CD4-positive, CD25-positive, alpha-beta regulatory T cell (primary cell): ENCODE data around the gene NME5. TPM values are rescaled to one million over a fixed set of nuclear protein-coding genes. Genes with fewer than 3 reads are reported as not detected.

Source experiments
- ATAC-seq, 2 donors: fragments of 150-1000 bp; cut with Tn5 transposase; one replicate each; pipeline ENCODE4 v1.10.0; 2021; ENCODE audit warnings: low read depth in 2 of 2, moderate number of reproducible peaks in 2 of 2, moderate library complexity in 1 of 2
- DNase-seq, 3 donors: peaks; one replicate each; pipeline versions ENCODE4 v3.0.0 to v3.0.0-alpha.2; 2012 to 2022; ENCODE audit warnings: mixed read lengths in 1 of 3
- H3K27ac ChIP-seq: one replicate; pipeline ENCODE4 v1.7.0; 2013; ENCODE audit warnings: mild to moderate bottlenecking, low read length; ENCODE audit not compliant: insufficient read depth, poor library complexity, severe bottlenecking
- H3K27me3 ChIP-seq: one replicate; pipeline ENCODE4 v1.7.0; 2013; ENCODE audit warnings: low read length; ENCODE audit not compliant: control insufficient read depth, insufficient read depth
- H3K36me3 ChIP-seq: one replicate; pipeline ENCODE4 v1.7.0; 2013; ENCODE audit warnings: mild to moderate bottlenecking, low read length, moderate library complexity; ENCODE audit not compliant: control insufficient read depth, insufficient read depth
- H3K4me1 ChIP-seq: 2 replicates; pipeline ENCODE4 v1.7.0; 2013; ENCODE audit warnings: mild to moderate bottlenecking, low read length; ENCODE audit not compliant: insufficient read depth, control insufficient read depth, poor library complexity, severe bottlenecking
- H3K4me3 ChIP-seq: one replicate; pipeline ENCODE4 v1.7.0; 2013; ENCODE audit warnings: low read depth, mild to moderate bottlenecking, low read length, moderate library complexity
- H3K9me3 ChIP-seq, 2 experiments: 1 replicate in 1 of 2; 2 replicates in 1 of 2; pipeline ENCODE4 v1.7.0; 2013; ENCODE audit warnings: low read length in 2 of 2, mild to moderate bottlenecking in 1 of 2, moderate library complexity in 1 of 2; ENCODE audit not compliant: control insufficient read depth in 2 of 2
- H3K27ac Mint-ChIP-seq, 3 donors: one replicate each; pipeline ENCODE4 v1.8.0; 2020 to 2022; ENCODE audit warnings: mild to moderate bottlenecking in 3 of 3, mixed read lengths in 3 of 3, moderate library complexity in 2 of 3
- H3K27me3 Mint-ChIP-seq: one replicate; pipeline ENCODE4 v1.8.0; 2022; ENCODE audit warnings: mild to moderate bottlenecking, mixed read lengths
- H3K36me3 Mint-ChIP-seq: one replicate; pipeline ENCODE4 v1.8.0; 2020; ENCODE audit warnings: mixed read lengths
- H3K4me1 Mint-ChIP-seq, 4 donors: one replicate each; pipeline ENCODE4 v1.8.0; 2020 to 2022; ENCODE audit warnings: mixed read lengths in 4 of 4, mild to moderate bottlenecking in 1 of 4
- H3K4me3 Mint-ChIP-seq, 4 donors: one replicate each; pipeline ENCODE4 v1.8.0; 2020 to 2022; ENCODE audit warnings: mild to moderate bottlenecking in 4 of 4, mixed read lengths in 4 of 4, moderate library complexity in 3 of 4
- H3K9me3 Mint-ChIP-seq, 7 donors: one replicate each; pipeline ENCODE4 v1.8.0; 2020 to 2022; ENCODE audit warnings: mixed read lengths in 7 of 7, mild to moderate bottlenecking in 3 of 7, moderate library complexity in 2 of 7
- polyA plus RNA-seq, 4 donors: library from polyadenylated mRNA; unstranded; fragments of 300-500 nt; fragmentation: Illumina TruSeq; gene quantifications; one replicate each; pipeline ENCODE4 v1.2.3, GENCODE V29; 2021
- total RNA-seq: library from RNA; stranded (reverse); gene quantifications from one replicate; pipeline ENCODE4 v1.2.3, GENCODE V29; 2022

Gene NME5
- total and polyA plus RNA-seq, 5 donors from 2014 or later, result not detected

DNA sequence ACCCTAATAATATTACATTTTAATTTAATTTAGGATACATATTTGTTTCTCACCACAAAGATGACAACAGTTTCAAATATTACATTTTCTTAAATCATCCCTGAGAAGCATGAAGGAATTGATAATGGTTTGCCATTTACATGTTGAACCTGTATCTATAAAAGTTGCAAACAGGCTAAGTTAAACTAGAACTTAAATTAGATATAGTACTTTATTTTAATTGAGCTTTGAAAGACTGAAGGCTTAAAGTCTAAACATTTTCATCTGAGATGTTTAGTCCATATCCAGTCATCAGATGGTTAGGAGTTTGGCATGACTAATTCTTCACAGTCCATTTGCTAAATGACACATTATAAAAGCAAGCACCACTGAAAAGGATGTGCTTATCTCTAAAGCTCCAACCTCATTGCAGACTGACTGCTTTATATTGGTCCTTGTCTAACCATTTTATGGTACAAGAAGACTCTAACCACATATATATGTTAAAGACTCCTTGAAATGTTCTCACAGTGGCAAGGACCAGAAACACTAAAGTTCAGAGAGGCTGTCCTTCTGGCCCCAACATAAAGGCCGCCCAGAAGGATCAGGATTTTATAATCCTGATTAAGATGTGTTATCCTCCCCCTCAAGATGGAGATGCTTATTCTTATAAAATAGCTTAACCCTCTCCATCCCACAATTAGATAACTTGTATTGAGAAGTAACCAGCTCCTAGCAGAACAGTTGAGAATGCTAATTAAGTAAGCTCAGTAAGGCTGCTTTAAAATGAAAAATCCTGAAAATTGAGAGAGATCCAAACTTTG, 29.6 kb downstream of the NME5 start:
- DNase-seq (no peak), ATAC-seq (no peak)
- Histone ChIP-seq H3K27me3 (peaks cover 2% of the 10 kb centered on the region), H3K4me1 (no peaks in the 10 kb centered on the region), H3K27ac (no peak overlapping the region), H3K36me3 (no peaks in the 10 kb centered on the region), H3K9me3 (no peaks in the 10 kb centered on the region), H3K4me3 (no peak overlapping the region)
- Mint-ChIP-seq H3K27ac (no peak overlapping the region), H3K27me3 (peaks cover 26% of the 10 kb centered on the region), H3K9me3 (peaks cover 0 to 1% (median 0%) of the 10 kb centered on the region in 7 donors), H3K36me3 (no peaks in the 10 kb centered on the region), H3K4me3 (no peak overlapping the region), H3K4me1 (no peaks in the 10 kb centered on the region)

DNA sequence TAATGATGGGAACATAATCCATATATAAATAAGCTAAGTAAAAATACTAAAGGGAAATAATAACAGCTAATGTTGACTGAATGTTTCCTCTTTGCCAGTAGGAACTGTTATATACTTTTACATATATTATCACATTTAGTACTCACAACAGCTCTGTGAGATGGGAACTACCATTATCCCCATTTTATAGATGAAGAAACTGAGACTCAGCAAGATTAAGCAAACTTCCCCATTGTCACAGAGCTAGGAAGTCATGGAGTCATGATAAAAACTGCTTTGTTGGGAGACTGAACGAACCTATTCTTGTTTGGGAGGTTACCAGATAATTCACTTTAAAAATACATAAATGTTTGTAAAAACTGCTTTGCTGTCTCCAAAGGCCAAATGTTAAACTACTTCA, 32.0 kb downstream of the NME5 start:
- Mint-ChIP-seq H3K4me3 (no peak overlapping the region), H3K36me3 (no peaks in the 10 kb centered on the region), H3K27ac (no peak overlapping the region), H3K27me3 (peaks cover 33% of the 10 kb centered on the region), H3K4me1 (peaks cover 0 to 3% (median 0%) of the 10 kb centered on the region in 4 donors), H3K9me3 (peaks cover 0 to 1% (median 0%) of the 10 kb centered on the region in 7 donors)
- Histone ChIP-seq H3K4me1 (no peaks in the 10 kb centered on the region), H3K36me3 (no peaks in the 10 kb centered on the region), H3K27ac (no peak overlapping the region), H3K9me3 (no peaks in the 10 kb centered on the region), H3K27me3 (peaks cover 2% of the 10 kb centered on the region), H3K4me3 (no peak overlapping the region)
- DNase-seq (no peak), ATAC-seq (no peak)

DNA sequence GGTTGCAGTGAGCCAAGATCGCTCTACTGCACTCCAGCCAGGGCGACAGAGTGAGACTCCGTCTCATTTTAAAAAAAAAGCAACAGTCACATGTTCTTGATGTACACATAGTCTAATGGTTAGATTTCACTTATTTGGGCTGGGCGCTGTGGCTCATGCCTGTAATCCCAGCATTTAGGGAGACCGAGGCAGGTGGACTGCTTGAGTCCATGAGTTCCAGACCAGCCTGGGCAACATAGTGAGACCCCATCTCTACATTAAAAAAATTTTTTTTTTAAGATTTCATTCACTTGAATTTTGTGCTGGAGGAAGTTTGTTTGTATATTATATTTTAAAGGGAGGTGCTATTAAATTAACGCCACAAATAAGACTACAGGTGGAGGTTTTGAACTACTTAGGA, 33.5 kb downstream of the NME5 start:
- no peak overlapping the region for H3K4me3 Mint-ChIP-seq
- Histone ChIP-seq H3K4me3 (no peak overlapping the region), H3K27me3 (peaks cover 2% of the 10 kb centered on the region), H3K4me1 (no peaks in the 10 kb centered on the region), H3K9me3 (no peaks in the 10 kb centered on the region), H3K27ac (no peak overlapping the region), H3K36me3 (no peaks in the 10 kb centered on the region)
- peaks cover 0 to 3% (median 0%) of the 10 kb centered on the region in 7 donors for H3K9me3 Mint-ChIP-seq
- H3K27me3 Mint-ChIP-seq, result peaks cover 26% of the 10 kb centered on the region
- ATAC-seq (no peak), DNase-seq (no peak)
- H3K27ac Mint-ChIP-seq, result no peak overlapping the region
- peaks cover 0 to 3% (median 0%) of the 10 kb centered on the region in 4 donors for H3K4me1 Mint-ChIP-seq
- H3K36me3 Mint-ChIP-seq, result no peaks in the 10 kb centered on the region

DNA sequence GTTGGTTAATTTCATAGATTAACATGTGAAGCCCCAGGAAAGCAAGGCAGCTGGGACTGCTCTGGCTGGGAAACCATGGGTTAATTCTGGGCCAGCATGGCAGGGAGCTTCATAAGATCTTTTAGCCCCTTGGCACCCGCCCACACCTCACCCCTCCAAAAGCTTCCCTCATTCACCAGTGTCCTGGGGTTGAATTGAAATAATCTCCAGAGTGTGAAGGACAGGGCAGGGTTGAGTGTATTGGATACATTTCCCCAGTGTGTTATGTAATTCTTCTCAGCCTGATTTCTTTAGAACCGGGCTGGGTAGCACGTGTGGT, 36.0 kb downstream of the NME5 start:
- ATAC-seq, result no peak
- no peak overlapping the region for H3K4me3 ChIP-seq
- H3K9me3 ChIP-seq, result no peaks in the 10 kb centered on the region
- no peaks in the 10 kb centered on the region for H3K36me3 ChIP-seq
- Mint-ChIP-seq H3K4me3 (no peak overlapping the region), H3K36me3 (no peaks in the 10 kb centered on the region), H3K9me3 (peaks cover 0 to 2% (median 0%) of the 10 kb centered on the region in 7 donors), H3K4me1 (peaks cover 0 to 3% (median 0%) of the 10 kb centered on the region in 4 donors), H3K27ac (no peak overlapping the region), H3K27me3 (peaks cover 26% of the 10 kb centered on the region)
- DNase-seq, result no peak
- no peaks in the 10 kb centered on the region for H3K27me3 ChIP-seq
- H3K4me1 ChIP-seq, result no peaks in the 10 kb centered on the region
- no peak overlapping the region for H3K27ac ChIP-seq

DNA sequence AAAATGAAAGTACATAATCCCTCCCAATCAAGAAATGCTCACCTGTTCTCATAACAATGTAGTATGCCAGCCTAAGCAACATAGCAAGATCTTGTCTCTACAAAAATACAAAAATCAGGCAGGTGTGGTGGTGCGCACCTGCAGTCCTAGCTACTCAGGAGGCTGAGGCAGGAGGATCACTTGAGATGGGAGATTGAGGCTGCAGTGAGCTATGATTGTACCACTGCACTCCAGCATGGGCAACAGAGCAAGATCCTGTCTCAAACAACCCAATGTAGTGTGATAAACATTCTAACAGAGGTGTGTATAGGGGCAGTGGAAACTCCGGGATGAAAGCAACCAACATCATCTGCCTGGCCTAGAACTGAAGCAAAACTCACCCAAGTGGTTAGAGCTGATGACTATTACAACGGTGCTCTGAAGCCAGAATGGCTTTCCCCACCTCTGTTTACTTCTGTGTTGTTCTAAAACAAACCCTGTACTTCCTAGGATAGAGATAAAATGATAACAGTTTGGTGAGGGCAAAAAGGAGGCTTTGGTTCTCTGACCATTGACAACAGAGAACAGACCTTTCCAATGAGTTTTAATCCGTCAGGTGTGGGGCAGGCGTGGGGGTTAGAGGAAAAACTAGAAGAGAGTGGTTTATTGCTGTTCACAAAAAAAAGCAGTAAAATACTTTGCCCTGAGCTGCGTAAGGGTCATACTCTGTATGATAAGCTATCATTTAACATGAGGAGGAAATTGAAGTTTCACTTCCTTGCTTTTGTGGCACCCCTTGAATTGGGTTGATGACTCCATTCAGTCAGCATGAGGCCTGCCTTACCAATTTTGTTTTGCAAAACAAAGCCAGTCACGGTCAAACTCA, 36.5 kb downstream of the NME5 start:
- ATAC-seq, result peak in 1 of 2 donors; percentile 18
- no peak overlapping the region for H3K27ac Mint-ChIP-seq
- H3K27me3 Mint-ChIP-seq, result peaks cover 26% of the 10 kb centered on the region

DNA sequence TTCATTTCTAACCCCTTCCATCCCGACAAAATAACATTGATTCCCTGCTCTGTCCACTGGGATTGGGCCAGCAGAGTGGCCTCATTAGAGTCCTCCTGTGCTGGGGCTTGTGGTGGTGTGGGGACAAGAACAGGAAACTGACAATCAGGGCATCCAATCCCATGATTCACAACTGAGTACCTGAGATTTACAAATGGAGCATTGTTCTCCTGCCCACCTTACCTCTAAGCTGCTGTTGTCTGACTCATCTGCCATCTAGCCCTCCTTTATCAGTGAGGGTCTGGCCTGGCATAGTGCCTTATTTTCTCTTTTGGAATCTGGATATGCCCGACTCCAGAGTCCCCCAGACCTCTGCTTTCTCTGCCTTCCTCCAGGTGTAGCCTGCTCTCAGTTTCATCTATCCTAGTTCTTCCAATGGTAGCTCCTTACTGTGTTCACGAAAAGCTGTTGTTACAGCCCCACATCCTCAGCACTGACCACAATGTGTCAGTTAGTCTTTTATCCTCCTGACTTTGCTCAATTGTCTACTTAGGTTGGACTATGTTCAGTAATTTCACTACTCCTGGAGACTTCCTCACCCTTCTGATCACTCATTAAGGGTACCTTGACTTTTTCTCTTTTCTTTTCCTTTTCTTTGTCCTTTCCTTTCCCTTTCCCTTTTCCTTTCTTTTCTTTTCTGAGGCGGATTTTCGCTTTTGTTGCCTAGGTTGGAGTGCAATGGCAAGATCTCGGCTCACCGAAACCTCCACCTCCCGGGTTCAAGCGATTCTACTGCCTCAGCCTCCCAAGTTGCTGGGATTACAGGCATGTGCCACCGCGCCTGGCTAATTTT, 42.0 kb downstream of the NME5 start:
- Histone ChIP-seq H3K9me3 (no peaks in the 10 kb centered on the region), H3K4me3 (no peak overlapping the region), H3K27ac (no peak overlapping the region), H3K36me3 (no peaks in the 10 kb centered on the region), H3K27me3 (peaks cover under 1% of the 10 kb centered on the region), H3K4me1 (no peaks in the 10 kb centered on the region)
- Mint-ChIP-seq H3K27ac (no peak overlapping the region), H3K27me3 (peaks cover 20% of the 10 kb centered on the region), H3K9me3 (peaks cover 0 to 2% (median 0%) of the 10 kb centered on the region in 7 donors), H3K4me3 (no peak overlapping the region), H3K4me1 (peaks cover 0 to 19% (median 2%) of the 10 kb centered on the region in 4 donors), H3K36me3 (no peaks in the 10 kb centered on the region)
- ATAC-seq, result no peak
- no peak for DNase-seq

More for the DNA sequence above, 36.5 kb downstream of the NME5 start:
- Histone ChIP-seq H3K4me1 (no peaks in the 10 kb centered on the region), H3K27me3 (no peaks in the 10 kb centered on the region), H3K36me3 (no peaks in the 10 kb centered on the region), H3K4me3 (no peak overlapping the region), H3K9me3 (no peaks in the 10 kb centered on the region), H3K27ac (no peak overlapping the region)
- no peaks in the 10 kb centered on the region for H3K36me3 Mint-ChIP-seq
- H3K4me1 Mint-ChIP-seq, result peaks cover 0 to 3% (median 0%) of the 10 kb centered on the region in 4 donors
- DNase-seq, result no peak
- H3K9me3 Mint-ChIP-seq, result peaks cover 0 to 2% (median 0%) of the 10 kb centered on the region in 7 donors
- H3K4me3 Mint-ChIP-seq, result no peak overlapping the region

DNA sequence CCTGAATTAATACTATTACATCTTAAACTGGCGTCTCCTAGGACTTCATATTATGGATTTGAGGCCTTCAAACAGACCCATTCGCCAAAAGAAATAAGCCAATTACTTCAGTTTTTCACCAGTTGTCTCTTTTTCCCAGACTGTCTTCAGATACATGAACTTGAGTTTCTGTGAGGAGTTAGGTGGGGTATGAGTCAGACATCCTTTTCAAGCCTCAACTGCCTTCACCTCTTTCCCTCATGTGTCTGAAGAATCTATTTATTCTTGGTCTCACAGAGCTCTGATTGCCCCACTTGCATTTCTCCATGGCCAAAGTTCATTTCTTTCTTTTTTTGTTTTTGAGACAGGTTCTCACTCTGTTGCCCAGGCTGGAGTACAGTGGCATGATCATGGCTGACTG, 42.9 kb downstream of the NME5 start:
- Histone ChIP-seq H3K4me3 (no peak overlapping the region), H3K9me3 (no peaks in the 10 kb centered on the region), H3K27me3 (peaks cover 3% of the 10 kb centered on the region), H3K36me3 (no peaks in the 10 kb centered on the region), H3K27ac (no peak overlapping the region), H3K4me1 (no peaks in the 10 kb centered on the region)
- no peaks in the 10 kb centered on the region for H3K36me3 Mint-ChIP-seq
- peaks cover 0 to 20% (median 2%) of the 10 kb centered on the region in 4 donors for H3K4me1 Mint-ChIP-seq
- DNase-seq (peak in 1 of 3 donors; percentile 33), ATAC-seq (no peak)
- no peak overlapping the region for H3K27ac Mint-ChIP-seq
- no peak overlapping the region for H3K4me3 Mint-ChIP-seq
- peaks cover 0 to 2% (median 0%) of the 10 kb centered on the region in 7 donors for H3K9me3 Mint-ChIP-seq
- H3K27me3 Mint-ChIP-seq, result peaks cover 19% of the 10 kb centered on the region
